HG03439 (cell line): ENCODE data around the gene PPP4C.

Source experiments
- ATAC-seq: cut with Tn5 transposase; IDR thresholded peaks from one replicate; pipeline ENCODE4 v1.9.1; 2021; ENCODE audit warnings: mild to moderate bottlenecking, moderate library complexity; ENCODE audit not compliant: unreplicated experiment

PPP4C gene

DNA sequence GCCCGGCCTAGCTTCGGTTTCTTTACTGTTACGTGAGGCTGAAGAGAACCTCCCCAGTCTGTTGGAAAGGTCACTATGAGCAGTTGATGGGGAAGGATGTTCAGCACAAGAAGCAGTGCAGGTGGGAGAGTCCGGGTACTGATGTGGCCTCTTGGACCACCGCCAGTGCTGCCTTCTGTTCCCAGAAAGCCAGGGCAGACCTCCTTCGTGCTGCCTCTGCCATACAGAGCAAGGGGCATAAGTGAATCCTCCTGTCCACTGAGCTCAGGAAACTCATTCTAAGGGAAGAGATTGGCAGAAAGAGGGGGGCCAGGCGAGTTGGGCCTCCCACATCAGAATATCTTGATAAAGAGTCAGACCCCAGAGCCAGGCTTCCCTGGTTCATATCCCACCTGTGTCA lies 3.7 kb downstream of the PPP4C start:
- ATAC-seq = no peak

DNA sequence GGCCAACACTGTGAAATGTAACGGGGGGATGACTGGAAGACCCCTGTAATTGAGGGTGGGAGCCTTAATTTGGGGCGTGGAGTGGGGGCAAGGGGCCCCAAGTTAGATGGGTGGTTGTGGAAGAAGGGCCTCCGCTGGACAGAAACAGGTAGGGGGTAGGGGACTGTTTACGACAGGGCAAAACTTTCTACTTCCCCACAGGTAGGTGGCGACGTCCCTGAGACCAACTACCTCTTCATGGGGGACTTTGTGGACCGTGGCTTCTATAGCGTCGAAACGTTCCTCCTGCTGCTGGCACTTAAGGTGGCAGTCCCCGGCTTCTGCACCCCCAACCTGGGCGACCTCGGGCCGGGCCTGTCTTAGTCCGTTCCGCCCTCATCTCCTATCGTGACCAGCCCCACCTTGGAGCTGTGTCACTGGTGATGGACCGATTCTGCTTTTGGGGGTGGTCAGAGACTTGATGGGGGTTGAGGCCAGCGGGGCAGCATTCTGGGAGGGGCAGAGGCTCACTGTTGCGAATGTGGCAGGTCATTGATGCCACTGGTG lies 6.8 kb downstream of the PPP4C start:
- ATAC-seq = no peak

DNA sequence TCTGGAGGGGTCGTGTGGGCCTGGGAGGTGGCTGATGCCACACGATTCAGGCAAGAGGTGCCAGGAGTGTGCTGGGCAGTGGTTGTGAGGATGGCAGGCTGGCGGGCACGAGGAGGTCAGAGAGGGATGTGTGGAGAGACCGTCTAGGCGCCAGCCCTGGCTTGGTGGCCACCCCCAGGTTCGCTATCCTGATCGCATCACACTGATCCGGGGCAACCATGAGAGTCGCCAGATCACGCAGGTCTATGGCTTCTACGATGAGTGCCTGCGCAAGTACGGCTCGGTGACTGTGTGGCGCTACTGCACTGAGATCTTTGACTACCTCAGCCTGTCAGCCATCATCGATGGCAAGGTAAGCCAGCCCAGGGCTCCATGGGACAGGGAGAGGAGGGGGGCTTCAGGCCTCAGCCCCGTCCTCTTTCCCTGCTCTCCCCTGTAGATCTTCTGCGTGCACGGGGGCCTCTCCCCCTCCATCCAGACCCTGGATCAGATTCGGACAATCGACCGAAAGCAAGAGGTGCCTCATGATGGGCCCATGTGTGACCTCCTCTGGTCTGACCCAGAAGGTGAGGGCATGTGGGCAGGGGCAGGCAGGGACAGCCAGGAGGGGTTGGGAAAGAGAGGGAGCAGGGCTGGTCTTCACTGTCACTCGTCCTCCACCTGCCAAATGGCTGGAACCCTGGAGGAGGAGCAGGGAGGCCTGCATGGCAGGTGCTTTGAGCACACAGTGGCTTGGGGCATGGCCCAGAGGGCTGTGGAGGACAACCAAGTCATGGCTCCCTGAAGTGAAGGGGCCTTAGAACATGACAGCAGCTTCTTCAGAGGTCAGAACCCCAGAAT lies 7.6 kb downstream of the PPP4C start:
- no peak for ATAC-seq

DNA sequence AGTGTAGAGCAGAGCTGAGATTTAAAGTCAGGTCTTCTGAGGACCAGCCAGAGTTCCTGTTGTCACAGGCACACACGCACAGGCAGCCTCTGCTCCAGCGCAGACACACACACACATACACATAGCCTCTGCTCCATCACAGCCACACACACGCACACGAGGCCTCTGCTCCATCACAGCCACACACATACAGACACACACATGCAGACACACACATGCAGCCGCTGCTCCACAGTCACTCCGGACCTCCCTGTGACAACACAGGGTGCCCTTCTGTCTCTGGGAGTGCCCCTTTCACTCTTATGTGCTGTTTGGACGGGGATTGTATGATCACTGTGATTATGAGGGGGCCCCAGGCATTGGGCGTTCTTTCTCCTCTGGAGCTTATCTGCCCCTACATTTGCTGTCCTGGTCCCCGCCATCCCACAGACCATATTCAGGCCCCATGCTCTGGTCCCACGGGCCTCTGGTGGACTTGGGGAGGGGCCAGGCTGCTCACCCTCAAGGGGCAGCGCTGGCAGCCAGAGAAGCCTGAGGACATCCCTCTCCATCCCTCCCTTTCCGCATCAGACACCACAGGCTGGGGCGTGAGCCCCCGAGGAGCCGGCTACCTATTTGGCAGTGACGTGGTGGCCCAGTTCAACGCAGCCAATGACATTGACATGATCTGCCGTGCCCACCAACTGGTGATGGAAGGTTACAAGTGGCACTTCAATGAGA lies 8.5 kb downstream of the PPP4C start:
- ATAC-seq = no peak

DNA sequence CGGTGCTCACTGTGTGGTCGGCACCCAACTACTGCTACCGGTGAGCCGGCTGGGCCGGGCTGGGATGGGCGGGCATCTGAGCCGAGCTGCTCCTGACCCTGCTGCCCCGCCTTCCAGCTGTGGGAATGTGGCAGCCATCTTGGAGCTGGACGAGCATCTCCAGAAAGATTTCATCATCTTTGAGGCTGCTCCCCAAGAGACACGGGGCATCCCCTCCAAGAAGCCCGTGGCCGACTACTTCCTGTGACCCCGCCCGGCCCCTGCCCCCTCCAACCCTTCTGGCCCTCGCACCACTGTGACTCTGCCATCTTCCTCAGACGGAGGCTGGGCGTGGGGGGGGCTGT lies 9.0 kb downstream of the PPP4C start:
- no peak for ATAC-seq

DNA sequence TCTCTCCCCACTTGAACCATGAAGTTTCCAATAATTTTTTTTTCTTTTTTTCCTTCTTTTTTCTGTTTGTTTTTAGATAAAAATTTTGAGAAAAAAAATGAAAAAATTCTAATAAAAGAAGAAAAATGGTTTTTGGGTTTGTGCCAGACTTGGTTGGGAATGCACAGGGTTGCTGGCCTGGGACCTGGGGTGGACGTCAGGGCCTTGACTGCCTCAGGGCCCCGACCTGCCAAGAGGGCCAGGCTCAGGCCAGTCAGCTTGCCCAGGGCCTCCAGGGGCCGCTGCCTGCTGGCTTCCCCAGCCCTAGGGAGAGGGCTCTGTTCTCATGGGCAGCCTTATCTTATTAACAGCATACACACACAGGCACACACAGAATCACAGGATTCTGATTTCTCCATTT lies 9.5 kb downstream of the PPP4C start:
- ATAC-seq = no peak

DNA sequence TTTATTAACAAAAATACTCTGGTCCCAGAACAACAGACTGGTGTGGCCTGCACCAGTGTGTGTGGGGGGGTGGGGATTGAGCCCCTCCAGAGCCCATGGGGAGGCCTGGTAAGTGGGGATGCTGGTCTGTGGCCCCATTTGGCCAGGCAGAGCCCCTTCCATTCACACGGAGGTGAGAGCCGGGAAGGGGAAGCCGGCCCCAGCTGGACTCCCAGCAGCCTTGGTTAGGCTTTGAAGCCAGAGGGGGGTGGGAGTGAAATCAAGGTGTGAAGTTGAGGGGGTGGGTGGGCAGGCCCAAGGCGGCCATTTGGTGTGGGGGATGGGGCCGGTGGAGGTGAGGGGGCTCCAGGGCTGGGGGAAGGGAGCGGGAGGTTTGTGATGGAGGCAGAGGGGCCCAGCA lies 10.0 kb downstream of the PPP4C start:
- no peak for ATAC-seq

DNA sequence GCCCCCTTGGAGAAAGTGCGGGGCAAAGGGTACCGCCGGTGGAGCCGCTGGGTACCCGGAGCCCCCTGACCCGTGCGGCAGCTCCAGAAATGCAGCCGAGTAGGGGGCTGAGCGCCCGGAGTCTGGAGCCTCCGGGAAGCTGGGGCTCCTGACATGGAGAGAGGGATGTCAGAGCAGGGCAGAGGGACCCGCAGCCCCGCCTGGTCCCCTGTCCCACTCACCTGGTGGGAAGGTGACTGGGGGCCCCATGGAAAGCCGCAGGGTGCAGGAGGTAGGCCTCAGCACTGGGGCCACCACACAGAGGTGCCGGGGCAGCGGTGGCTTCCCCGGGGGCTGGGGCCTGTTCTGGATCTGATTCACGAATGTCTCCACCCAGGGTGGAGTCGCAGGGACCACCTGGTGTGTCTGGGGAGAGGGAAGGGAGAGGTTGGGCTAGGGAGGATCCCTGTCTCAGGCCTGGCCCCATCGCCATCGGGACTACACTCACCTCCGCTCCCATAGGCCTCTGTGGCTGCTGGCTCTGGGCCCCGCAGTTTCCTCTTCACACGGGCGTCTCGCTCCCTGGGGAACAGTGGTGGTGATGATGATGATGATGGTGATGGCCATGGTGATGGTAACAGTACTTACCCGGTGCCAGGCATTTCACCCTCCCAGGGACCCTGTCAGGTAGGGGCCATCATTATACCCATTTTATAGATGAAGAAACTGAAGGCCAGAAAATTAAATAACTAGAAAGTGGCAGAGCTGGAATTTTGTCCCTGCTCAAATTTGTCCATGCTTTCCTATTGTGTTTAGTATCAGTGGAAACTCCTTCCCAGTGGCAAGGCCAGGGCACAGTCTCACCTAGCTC lies 10.7 kb downstream of the PPP4C start:
- no peak for ATAC-seq

DNA sequence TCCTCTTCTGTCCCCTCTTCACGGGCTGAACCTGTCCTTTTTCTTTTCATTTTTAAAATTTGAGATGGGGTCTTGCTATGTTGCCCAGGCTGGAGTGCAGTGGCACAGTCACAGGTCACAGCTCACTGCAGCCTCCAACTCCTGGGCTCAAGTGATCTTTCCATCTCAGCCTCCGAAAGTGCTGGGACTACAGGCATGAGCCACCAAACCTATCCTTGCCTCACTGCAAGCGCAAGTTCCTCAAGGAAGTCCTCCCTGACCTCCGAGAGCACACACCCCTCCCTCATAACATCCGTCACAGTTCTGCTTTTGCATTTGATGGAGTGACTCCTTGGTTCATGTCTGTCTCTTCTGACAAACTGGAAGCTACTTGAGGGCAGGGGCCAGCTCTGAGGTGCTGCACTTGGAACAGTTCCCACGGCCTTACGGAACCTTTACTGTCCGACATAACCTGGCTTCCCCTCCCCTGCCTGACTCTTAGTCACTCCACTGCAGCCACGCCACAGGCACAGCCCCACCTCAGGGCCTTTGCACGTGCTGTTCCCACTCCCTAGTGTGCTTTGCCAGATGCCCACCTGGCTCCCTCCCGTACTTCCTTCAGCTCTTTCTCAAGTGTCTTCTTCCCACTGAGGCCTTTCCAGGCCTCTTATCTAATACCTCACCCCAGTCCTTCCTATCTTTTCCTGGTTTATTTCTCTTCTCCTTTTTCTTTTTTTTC lies 11.5 kb downstream of the PPP4C start:
- no peak for ATAC-seq

DNA sequence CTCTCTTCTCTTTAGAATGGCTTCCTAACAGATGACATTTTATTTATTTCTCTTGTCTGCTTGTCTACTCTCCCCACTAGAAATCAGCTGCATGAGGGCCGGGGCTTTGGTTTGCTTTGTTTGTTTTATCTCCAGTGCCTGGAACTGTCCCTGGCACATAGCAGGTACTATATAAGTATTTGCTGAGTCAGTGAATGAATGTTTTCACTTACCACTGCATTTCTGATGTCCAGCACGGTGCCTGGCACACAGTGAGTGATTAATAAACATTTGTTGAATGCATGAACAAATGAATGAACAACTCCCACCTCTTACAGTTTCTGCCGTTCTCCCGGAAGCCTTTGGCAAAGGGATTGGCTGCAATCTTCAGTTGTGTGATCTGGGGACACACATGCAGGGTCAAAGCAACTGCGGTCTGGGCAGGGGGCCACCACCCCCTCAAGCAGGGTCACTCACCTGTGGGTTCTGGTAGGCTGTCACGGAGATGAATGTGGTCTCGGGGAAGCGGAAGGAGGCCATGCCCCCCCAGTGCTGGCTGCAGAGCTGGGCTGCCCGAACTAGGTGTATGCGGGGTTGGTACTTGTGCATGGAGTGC lies 12.5 kb downstream of the PPP4C start:
- no peak for ATAC-seq

DNA sequence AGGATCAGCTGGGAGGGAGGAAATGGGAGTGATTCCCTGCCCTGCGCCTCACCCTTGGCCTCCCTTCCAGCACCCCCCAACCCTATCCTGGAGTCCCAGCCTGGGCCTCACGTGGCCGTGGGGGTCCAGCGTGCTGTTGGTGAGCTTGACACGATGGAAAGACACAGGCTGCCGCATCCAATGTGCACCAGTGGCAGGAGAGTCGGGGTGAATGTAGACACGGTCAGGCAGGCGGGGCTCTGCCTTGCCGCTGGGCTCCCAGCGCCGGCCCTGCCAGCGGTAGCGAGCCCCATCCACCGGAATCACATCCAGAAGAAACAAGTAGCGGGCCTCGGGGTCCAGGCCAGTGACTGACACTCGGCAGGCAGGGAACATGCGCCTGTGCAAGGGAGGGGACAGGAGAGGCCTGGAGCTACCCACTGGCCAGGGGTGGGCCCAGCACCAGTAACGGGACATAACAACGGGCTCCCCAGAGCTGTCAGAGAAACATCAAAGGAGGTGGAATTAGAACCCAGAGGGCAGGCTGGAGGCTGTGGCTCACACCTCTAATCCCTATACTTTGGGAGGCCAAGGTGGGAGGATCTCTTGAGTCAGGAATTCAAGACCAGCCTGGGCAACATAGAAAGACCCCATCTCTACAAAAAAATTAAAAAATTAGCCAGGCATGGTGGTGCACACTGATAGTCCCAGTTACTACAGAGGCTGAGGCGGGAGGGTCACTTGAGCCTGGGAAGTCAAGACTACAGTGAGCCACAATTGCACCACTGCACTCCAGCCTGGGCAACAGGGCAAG lies 13.2 kb downstream of the PPP4C start:
- ATAC-seq = no peak

DNA sequence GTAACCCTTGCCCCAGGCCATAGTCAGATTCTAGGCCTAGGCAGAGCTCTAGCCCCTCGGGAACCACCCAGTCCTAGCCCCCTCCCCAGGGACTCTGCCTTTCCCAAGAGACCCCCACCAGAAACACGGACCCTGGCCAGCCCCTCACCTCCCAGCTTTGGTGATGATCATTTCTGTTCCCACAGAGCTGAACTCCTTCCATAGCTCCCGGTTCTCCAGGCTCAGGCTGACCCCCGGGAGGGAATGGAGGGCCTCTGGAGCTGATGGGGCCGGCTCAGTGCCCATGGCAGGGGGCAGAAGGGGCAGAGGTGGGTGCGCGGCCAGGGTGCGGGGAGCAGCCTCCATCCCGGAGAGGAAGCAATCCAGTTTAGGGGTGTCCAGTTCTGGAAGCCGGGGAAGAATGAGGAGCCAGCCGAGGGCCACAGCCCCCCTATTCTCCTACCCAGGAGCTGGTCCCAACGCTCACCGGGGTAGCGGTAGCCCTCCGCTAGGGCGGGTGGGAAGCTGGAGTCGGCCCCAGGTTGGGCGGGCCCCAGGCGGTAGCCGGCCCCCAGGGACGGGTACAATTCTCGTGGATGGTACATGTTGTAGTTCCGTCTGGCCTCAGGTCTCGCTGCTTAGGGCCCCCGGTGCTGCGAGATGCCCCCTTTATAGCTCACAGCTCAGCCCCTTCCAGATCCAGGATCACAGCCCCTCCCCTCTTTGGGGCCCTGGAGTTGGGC lies 15.0 kb downstream of the PPP4C start:
- no peak for ATAC-seq

DNA sequence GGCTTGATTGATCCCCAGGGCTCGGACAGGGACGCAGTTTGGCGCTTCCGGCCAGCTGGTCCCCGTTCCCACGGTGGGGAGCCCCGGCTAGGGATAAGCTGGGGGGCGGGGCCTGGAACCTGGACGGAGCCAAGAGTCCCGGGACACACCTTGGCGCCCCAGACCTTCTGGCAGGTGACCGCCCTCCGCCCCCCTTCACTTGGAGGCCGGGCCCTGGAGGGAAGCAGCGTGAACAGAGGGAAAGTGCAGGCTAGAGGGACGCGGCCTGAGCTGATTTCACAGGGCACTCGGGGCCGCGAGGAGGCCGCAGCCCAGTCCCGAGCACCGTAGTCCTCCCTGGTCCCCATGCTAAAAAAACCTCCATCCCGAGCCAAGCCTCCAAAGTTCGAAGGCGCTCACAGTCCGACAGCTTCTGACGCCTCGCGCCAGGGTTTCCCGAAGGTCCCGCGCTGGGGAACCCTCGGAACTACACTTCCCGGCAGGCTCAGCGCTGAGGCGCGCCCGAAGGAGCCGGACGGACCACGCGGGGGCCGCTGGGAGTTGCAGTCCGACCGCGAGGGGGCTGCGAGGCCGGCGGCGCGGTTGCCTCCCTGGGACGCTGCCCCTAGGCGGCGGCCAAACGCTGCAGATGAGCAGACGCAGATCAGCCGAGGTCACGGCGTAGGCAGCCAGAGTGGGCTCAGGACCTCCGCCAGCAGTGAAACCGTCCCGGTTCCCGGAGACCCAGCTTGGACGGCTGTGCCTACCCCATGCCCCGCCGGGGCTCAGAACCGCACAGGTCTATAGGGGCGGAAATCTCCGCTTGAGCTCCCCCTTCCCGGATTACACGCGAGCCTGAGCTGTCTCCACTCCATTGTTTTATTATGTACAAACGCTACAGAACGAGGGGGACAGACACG lies 15.9 kb downstream of the PPP4C start, which contains the start of gene TBX6:
TSS of gene TBX6 (minus strand) at position 451 of the 899 bp plus-strand sequence. CDS start 731 bp downstream, outside the sequence.
- peak; percentile 65 for ATAC-seq

DNA sequence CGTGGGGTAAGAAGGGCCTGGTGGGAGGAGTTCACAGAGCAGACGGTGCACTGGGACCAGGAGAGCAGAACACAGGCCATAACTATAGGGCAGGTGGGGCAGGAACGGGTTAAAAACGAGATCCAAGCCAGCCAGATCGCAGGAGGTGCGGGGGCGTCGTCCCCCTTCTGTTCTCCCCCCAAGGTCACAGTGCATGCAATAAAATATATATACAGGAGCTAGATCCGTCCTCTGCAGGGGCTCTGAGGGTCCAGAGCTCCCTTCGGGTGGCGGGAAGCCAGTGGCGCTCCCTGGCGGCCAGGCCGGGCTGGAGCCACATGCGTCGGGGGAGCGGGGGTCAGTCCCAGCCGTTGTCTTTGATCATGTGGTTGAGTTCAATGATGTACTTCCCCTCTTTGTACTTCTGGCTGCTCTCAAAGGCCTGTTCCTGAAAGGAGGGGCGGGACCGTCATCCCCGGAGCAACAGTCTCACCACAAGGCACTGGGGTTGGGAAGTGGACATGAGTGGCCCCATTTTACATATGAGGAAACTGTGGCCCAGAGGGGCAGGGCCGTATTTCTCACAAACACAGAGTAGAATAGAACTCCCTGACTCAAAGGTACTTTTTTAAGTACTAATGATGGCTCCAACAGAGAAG lies 16.7 kb downstream of the PPP4C start:
- ATAC-seq = peak; percentile 42

DNA sequence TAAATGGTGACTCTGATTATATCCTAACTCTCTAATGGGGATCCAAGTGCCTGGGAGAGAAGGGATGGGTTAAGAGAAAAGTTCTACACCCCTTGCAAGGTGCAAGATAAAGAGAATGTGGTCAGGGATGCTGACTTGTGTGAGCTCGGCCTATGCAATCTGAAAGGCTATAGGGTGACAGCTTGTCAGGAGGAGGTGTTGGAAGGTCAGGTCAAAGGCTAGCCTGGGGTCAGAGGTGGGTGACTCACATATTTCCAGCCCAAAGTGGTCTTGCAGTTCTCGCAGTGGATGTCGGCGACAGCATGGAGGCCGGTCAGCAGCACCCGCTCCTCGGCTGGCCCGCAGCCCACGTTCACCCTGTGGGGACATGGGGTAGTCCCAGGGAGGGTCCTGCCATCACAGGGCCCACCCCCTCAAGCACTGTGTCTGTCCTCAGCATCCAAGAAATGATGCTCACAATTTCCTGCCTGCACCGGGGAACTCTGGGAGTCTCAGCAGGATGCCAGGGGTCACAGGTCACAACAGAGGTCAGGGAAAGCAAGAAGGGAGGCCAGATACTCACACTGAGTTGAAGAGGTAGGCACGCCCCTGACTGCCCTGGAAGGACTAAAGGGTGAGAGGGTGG lies 18.9 kb downstream of the PPP4C start:
- ATAC-seq = no peak

DNA sequence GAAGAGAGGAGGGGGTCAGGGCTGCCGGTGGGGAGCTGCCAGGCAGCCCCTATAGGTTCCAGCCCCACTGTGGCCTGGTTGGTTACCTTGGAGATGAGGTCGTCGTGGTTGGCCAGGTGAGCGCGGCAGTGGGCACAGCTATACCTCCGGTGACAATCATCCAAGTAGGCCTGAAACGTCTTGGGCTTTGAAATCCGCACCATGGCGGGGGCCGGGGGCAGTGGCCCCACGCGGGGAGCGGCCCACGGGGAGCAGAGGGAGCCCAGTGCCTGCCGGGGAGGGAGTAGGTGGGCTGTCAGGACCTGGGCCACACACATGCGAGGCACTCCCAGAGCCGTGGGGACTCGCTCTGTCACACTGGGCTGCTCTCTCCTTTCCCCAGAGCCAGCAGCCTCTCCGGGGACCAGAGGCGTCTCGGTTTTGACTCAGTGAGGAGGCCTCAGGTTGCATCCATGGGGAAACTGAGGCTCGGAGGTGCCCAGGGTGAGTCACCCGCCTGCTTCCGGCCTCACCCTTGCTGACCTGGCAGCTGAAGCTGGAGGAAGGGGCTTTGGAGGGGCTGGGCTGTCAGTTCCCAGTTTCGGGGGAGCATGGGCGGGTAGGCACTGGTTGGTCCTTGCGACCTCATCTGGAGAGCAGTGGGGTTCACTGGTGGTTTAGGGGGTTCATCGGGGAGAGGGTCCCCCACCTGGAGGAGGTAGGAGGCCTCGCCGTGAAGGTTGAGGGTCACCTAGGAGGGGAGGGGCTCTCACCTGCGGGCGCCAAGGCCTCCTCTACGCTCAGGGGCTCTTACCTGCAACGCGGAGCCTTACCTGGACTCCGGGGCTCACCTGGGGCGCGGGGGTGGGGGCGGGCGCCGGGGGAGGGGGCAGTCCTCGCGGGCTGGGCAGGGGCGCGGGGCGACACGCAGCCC lies 19.6 kb downstream of the PPP4C start:
- no peak for ATAC-seq
